Brain microvascular endothelial cell (primary cell): ENCODE measurements around the gene NOP9.

Experiments used
- DNase-seq: peaks from one replicate; pipeline ENCODE4 v3.0.0-alpha.2; 2020
- H3K27ac ChIP-seq: fragments of 250-450 bp; sonication (Bioruptor Pico); 2 replicates; pipeline ENCODE4 v1.5.1; 2020; ENCODE audit warnings: mild to moderate bottlenecking, moderate library complexity
- H3K27me3 ChIP-seq: fragments of 250-450 bp; sonication (Bioruptor Pico); replicated peaks from 2 replicates; pipeline ENCODE4 v1.5.1; 2020; ENCODE audit warnings: mild to moderate bottlenecking
- H3K36me3 ChIP-seq: fragments of 250-450 bp; sonication (Bioruptor Pico); replicated peaks from 2 replicates; pipeline ENCODE4 v1.5.1; 2020; ENCODE audit warnings: mild to moderate bottlenecking
- H3K4me3 ChIP-seq: 2 replicates; pipeline ENCODE4 v1.5.1; 2011; ENCODE audit warnings: low read depth, mild to moderate bottlenecking, control low read depth, low read length, moderate library complexity
- in situ Hi-C: cut with HindIII; loops from 2 replicates; pipeline ENCODE4 v1.10.0; 2017; ENCODE audit warnings: low sequenced_read_pairs, low pct_ligation_motif_present
- TF ChIP-seq, protein P1 (sequence below): IDR thresholded peaks from 2 replicates; pipeline ENCODE4 v1.5.1; 2011; ENCODE audit warnings: low read depth, mild to moderate bottlenecking, moderate library complexity, low read length, control low read depth, inconsistent platforms; ENCODE audit errors: missing control alignments

NOP9 gene, protein sequence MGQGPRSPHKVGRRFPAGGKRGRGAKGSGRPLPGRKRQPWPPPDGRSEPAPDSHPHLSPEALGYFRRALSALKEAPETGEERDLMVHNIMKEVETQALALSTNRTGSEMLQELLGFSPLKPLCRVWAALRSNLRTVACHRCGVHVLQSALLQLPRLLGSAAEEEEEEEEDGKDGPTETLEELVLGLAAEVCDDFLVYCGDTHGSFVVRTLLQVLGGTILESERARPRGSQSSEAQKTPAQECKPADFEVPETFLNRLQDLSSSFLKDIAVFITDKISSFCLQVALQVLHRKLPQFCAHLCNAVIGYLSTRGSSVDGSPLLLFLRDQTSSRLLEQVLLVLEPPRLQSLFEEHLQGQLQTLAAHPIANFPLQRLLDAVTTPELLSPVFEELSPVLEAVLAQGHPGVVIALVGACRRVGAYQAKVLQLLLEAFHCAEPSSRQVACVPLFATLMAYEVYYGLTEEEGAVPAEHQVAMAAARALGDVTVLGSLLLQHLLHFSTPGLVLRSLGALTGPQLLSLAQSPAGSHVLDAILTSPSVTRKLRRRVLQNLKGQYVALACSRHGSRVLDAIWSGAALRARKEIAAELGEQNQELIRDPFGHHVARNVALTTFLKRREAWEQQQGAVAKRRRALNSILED

DNA sequence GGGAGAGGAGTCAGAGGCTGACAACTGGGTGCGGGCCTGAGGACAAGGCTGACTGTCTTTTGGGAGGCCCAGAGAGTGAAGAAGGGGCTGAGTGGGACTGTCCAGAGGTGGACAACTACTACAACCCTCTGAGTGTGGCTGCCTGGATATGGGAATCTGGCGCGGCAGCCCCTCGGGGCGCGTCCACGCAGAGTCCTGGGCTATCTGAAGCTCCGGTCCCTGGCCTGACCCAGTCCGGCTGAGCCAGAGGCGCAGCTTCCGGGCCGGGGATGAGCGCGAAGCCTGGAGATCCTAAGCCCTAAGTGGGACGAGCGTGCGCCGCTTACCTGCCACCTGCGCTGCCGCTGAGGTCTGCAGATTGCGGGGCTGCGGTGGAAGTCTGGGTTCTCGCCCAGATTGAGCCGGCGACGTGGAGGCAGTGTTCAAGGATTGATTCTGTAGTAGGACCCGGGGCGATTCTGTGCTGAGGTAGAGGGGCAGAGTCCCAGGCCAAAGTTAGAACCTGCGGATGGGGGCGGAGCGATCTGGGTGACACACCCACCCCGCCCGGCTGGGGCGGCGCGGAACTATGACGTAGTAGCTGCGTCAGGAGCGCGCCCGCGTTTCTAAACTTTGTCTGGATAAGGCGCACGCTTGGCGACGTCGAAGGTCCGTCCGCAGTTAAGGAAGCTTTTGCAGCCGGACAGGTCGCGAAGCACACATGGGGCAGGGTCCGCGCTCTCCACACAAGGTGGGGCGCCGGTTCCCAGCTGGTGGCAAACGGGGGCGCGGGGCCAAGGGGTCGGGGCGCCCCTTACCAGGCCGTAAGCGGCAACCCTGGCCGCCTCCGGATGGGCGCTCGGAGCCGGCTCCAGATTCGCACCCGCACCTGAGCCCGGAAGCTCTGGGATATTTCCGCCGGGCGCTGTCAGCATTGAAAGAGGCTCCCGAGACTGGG, at the start of gene NOP9, which contains the start of gene DHRS1:
NOP9 (plus strand) TSS at position 596 of the 937 bp plus-strand sequence; CDS start at position 701, 105 bp downstream.
DHRS1 (minus strand) TSS at position 526 of the 937 bp plus-strand sequence. CDS start 674 bp downstream, outside the sequence.
- peak within 1 kb of the TSS; percentile 60 for H3K27ac ChIP-seq
- H3K36me3 ChIP-seq = peaks cover 37% of the 10 kb centered on the region
- peak within 1 kb of the TSS; percentile 98 for H3K4me3 ChIP-seq
- TF ChIP-seq, protein P1, sequence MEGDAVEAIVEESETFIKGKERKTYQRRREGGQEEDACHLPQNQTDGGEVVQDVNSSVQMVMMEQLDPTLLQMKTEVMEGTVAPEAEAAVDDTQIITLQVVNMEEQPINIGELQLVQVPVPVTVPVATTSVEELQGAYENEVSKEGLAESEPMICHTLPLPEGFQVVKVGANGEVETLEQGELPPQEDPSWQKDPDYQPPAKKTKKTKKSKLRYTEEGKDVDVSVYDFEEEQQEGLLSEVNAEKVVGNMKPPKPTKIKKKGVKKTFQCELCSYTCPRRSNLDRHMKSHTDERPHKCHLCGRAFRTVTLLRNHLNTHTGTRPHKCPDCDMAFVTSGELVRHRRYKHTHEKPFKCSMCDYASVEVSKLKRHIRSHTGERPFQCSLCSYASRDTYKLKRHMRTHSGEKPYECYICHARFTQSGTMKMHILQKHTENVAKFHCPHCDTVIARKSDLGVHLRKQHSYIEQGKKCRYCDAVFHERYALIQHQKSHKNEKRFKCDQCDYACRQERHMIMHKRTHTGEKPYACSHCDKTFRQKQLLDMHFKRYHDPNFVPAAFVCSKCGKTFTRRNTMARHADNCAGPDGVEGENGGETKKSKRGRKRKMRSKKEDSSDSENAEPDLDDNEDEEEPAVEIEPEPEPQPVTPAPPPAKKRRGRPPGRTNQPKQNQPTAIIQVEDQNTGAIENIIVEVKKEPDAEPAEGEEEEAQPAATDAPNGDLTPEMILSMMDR = no peak
- H3K27me3 ChIP-seq = no peaks in the 10 kb centered on the region
- in situ Hi-C loops = loop anchor here (10.0 kb wide), 1 partner anchor 55 kb away; the partner anchor contains the start of gene TINF2
- peak; percentile 83 for DNase-seq

DNA sequence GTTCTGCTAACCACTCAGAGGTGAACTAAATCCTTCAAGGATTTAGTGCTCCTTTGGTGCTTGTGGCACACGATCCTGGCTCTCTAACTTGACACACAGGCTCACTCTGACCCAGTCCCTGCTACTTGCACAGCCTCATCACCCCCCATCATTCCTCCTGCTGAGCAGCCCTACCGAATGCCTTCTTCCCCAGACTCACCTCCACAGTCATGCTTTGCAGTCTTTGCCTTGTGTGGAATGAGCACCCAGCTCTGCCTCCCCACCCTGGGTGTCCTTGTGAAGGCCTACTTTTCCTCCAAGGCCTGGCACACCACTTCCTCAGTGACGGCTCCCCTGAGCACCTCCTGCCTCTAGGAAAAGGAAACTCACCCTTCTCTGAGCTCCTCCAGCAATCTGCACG, 49.3 kb upstream of the NOP9 start:
- in situ Hi-C loops = no loop called here
- H3K36me3 ChIP-seq = no peaks in the 10 kb centered on the region
- H3K27ac ChIP-seq = no peak overlapping the region
- no peak overlapping the region for H3K4me3 ChIP-seq
- DNase-seq = no peak
- TF ChIP-seq, protein P1 = no peak
- H3K27me3 ChIP-seq = no peaks in the 10 kb centered on the region

DNA sequence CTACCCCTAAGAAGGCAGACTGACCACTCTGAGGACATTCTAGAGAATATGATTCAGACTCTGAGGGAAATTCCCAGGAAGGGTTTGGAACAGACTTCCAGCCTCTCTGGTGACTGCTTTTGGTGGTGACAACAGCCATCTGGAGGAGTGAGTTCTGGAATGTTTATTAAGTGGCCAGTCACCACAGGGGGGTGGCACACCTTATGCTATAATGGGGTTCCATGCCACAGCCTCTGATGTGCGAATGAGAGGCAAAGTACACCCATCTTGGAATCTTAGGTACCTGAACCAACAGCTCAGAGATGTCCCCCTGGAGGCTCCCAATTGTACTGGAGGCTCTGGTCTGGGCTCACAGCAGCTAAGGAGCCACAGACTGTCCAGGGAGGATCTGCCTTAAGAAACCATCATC, 47.8 kb upstream of the NOP9 start:
- DNase-seq = peak; percentile 33
- H3K4me3 ChIP-seq = no peak overlapping the region
- in situ Hi-C loops = no loop called here

DNA sequence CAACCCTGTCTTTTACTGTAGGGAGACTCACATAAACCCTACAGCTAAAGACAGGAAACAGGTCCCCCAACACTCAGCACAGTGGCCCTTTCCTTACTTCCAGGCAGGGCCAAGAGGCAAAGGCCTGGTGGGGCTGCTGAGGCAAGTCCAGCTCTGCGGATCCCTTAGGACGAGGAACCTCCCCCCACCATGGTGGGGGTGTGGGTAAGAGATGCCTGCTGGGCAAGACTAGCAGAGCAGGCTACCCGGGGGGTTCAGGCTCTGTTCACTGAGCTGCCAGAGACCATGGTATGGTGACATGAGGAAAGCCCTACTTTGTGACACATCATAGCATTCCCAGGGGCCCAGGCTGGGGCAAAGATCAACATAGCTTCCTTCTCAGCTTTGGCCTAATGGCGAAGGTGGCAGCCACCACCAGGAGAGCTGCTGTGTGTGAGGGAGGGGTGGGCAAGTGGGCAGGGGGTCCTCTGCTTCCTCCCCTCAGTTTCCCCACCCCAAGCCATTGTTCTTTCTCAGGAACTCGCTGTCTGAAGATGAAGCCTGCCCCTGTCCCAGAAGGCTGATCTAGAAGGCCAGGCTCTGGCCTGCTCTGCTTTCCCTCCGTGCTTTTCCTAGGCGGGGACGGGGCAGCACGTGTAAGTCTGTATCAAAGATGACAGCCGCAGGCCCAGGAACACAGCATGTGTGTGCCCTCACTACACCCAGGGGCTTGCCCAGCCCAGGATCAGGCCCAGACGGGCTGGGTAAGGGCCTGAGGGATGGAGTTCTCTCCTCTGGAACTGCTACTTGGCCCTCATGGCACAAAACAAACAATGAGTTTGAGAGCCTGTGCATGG, 47.1 kb upstream of the NOP9 start:
- Histone ChIP-seq H3K27me3 (no peaks in the 10 kb centered on the region), H3K4me3 (no peak overlapping the region), H3K36me3 (no peaks in the 10 kb centered on the region), H3K27ac (no peak overlapping the region)
- no peak for DNase-seq
- in situ Hi-C loops = no loop called here
- TF ChIP-seq, protein P1 = no peak

More for the DNA sequence above, 47.8 kb upstream of the NOP9 start:
- Histone ChIP-seq H3K27ac (no peak overlapping the region), H3K36me3 (no peaks in the 10 kb centered on the region), H3K27me3 (no peaks in the 10 kb centered on the region)
- TF ChIP-seq, protein P1 = peak; percentile 18

DNA sequence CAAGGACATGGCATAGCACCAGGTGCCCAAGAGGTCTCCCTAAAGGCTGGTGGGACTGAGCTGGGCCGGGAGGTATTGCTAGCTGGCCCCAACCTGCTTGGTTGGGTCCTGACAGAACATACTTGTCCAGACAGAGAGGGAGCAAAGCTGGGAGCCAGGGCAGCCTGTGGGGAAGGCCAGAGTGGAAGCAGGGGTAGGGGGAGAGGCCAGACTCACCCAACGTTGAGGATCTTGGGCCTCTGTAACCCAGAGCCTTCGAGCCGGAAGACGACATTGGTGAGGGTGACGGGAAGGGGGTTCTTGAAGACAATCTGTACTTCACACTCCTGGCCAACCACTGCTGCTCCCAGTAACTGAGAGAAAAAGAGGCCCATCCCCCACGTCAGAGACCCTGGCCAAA, 45.7 kb upstream of the NOP9 start:
- TF ChIP-seq, protein P1 = no peak
- Histone ChIP-seq H3K36me3 (no peaks in the 10 kb centered on the region), H3K27ac (no peak overlapping the region), H3K4me3 (no peak overlapping the region), H3K27me3 (no peaks in the 10 kb centered on the region)
- DNase-seq = no peak
- in situ Hi-C loops = no loop called here
